ENCODE results near the gene CPSF6.

Gene CPSF6

DNA sequence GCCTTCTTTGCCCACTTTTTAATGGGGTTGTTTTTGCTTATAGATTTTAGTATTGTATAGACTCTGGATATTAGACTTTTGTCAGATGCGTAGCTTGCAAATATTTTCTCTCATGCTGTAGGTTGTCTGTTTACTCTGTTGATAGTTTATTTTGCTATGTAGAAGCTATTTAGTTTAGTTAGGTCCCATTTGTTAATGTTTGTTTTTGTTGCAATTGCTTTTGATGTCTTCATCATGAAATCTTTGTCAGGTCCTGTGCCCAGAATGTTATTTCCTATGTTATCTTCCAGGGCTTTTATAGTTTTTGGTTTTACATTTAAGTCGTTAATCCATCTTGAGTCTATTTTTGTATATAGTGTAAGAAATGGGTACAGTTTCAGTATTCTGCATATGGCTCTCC is 78.9 kb downstream of the CPSF6 start:
- no peak for DNase-seq (ENCODE audit: low read depth in 4 of 4, low spot score in 1 of 4)

DNA sequence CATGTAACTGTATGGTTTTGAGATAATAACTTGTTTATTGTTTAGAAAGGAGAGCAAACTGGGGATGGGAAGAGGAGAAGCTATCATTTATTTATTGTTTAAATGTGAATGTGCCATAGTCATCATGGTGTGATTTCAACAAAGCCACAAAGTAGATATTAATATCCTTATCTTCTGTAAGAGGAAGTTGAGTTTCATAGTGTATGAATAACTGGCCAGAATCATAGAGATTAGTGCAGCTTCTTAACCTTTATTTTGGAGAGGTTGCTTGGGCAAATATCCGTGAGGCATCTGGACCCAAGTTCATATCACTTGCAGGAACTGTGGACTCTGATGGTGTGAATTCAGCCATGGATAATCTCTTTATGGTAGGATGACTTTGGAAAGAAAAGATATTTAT is 82.0 kb downstream of the CPSF6 start:
- DNase-seq (ENCODE audit: low read depth in 4 of 4, low spot score in 1 of 4), result no peak

All from stimulated activated CD4-positive, alpha-beta T cell treated with anti-CD3 and anti-CD28 coated beads, Interleukin-1b, Interleukin-23, amount 100 ng/mL, for 24 hours (primary cell).